Measurements from ENCODE around the gene MRPS9.
A peak's percentile ranks its signal among the peaks of the same experiment; 100 is the strongest.

The MRPS9 gene

DNA sequence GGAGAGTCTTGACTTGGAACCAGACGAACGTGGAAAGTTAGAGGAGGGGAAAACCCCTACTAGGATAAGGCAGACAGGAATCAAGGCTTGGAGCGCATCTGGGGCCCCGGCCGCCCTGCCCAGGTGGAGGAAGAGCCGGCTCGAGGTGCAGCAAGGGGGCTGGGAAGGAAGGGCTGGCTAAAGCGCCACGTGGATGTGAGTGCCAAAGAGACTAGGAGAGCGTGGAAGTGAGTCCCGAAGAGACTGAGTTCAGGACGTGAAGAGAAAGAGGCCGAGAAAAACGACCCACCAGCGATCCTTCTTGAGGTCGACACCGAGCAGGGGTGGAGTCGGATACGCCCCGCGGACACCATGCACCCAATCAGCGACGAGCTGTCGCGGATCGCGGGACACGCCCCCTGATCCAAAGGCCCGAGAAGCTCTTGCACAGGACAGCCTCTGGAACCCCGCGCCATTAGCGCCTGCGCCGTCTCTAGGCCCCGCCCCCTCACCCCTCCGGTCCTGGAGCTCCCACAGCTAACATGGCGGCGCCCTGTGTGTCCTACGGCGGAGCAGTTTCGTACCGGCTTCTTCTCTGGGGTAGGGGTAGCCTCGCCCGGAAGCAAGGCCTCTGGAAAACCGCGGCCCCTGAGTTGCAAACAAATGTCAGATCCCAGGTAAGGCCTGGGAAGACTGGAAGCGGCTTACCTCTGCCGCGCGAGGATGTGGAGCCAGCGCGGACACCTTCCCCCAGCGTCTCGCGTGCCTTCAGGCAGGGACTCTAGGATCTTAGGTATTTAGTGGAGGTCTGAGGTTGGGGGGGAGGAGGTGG is at the start of gene MRPS9:
MRPS9 (plus strand) TSS at position 498 of the 811 bp plus-strand sequence; CDS start at position 522, 24 bp downstream.
- DNase-seq (ENCODE audit: low read depth in 2 of 3, low spot score in 2 of 3): peak; percentile 68 to 94 (median 86)

GRCh38 chr2:105005181-105005951 is 32.5 kb upstream of the MRPS9 start:
- no peak for DNase-seq (ENCODE audit: low read depth in 2 of 3, low spot score in 2 of 3)

DNA sequence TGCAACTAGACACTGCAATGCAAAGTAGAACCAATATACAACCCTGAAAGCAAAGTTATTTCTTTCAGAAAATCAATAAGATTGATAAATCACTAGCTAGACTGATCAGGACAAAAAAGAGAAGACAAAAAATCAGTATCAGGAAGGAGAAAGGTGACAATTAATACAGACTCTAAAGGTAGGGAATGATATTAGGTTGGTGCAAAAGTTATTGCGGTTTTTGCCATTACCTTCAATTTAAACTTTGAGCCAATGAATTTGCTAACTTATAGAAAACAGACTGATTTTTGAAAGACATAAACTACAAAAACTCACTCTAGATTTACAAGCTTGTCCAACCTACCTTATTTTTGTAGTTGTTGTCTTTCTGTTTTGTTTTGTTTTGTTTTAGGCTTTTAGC is 30.5 kb upstream of the MRPS9 start:
- no peak for DNase-seq (ENCODE audit: low read depth in 2 of 3, low spot score in 2 of 3)

DNA sequence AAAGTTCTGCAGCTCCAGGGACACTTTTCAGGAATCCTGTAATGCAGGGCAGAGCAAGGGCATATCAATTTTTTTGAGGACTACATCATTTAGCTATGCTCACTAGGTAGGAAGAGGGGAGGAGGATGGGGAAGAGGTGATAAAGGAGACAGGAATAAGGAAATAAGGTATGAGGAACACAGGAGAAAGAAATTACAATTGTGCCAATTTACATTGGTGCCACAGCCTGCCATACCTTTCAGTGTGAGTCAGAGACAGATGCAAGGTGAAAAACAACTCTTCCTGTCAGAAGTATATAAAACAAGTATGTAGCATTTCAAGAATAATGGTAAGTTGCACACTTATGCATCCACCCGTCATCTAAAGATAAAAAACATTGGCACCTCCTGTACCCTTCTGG is 5.4 kb upstream of the MRPS9 start:
- no peak for DNase-seq (ENCODE audit: low read depth in 2 of 3, low spot score in 2 of 3)

- no peak for DNase-seq (ENCODE audit: low read depth in 2 of 3, low spot score in 2 of 3)
Observed at GRCh38 chr2:105034170-105034569, 3.7 kb upstream of the MRPS9 start.

GRCh38 chr2:105038383-105039061 is 653 bp downstream of the MRPS9 start:
- DNase-seq (ENCODE audit: low read depth in 2 of 3, low spot score in 2 of 3): no peak

- DNase-seq (ENCODE audit: low read depth in 2 of 3, low spot score in 2 of 3): no peak
Observed at GRCh38 chr2:105039559-105039958, 1.7 kb downstream of the MRPS9 start.

GRCh38 chr2:105042189-105042588 is 4.3 kb downstream of the MRPS9 start:
- no peak for DNase-seq (ENCODE audit: low read depth in 2 of 3, low spot score in 2 of 3)

GRCh38 chr2:105052773-105053172 is 14.9 kb downstream of the MRPS9 start:
- DNase-seq (ENCODE audit: low read depth in 2 of 3, low spot score in 2 of 3): no peak

GRCh38 chr2:105055613-105056012 is 17.7 kb downstream of the MRPS9 start:
- no peak for DNase-seq (ENCODE audit: low read depth in 2 of 3, low spot score in 2 of 3)

GRCh38 chr2:105056245-105056644 is 18.4 kb downstream of the MRPS9 start:
- DNase-seq (ENCODE audit: low read depth in 2 of 3, low spot score in 2 of 3): no peak

DNA sequence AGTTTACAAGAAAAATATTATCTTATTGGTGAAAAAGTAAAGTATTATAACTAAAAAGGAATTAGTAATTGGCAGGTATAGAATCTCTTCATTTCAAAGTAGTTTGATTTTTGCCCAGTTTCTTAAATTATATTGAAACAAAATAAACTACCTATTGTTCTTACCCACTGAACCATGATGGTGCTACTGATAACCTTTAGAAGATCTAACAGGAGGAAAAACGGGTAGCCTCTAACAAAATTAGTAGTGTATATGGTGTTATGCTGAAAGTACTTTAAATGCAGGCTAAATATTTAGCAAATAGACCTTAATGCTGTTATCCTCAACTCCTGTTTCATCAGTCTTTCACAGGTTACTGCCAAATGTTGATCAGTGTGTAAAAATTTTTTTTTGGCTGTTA is 19.1 kb downstream of the MRPS9 start:
- no peak for DNase-seq (ENCODE audit: low read depth in 2 of 3, low spot score in 2 of 3)

DNA sequence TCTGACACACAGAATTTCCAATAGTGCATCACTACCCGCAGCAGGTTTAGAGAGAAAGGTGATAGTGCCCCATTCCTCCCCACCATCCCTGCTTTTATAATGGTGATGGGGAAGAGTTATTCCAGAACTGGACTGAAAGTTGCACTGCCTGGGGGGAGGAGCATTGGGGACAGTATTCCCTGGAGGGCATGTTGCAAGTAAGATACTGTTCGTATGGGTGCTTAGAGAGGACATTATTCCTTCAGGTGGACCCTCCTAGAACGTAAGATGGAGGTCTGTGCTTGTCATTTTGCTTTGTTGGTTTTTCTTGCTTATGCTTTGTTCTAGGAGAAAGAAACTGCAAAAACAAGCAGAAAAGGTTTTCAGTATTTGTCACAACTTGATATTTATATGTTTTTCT is 23.7 kb downstream of the MRPS9 start:
- no peak for DNase-seq (ENCODE audit: low read depth in 2 of 3, low spot score in 2 of 3)

DNA sequence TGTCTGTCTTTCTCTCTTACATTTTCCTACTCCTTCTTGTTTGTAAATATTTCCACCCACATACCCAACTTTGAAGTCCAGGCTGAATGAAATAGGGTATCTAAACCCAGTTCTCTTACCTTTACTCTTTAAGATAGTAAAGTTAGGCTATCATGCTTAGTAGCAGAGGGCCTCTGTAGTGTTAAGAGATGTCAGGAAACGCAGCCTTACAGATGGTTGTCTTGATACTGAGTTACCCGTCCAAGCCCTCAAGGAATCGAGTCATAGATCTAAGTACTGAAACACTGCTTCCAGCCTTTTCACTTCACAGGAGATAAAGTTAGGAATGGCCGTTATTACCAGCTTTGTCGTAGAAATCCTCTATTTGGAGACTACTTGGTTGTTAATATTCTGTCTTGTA is 24.3 kb downstream of the MRPS9 start:
- no peak for DNase-seq (ENCODE audit: low read depth in 2 of 3, low spot score in 2 of 3)

DNA sequence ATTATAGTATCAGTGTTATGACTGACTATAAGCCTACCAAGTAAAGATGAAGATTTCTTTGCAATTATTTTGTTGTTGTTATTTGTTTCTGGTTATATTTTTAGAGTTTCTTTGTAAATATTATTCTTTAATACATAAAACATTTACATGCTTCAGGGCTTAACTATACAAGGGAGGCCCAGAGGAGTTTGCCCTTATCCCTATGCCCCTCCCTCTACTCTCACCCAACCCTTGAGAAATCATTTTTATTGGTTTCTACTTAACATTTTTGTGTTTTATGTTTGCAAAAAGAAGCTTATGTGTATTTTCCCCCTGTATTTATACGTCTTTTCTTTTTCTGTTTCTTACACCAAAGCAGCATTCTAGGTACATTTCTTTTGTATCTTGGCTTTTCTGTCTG is 30.5 kb downstream of the MRPS9 start:
- DNase-seq (ENCODE audit: low read depth in 2 of 3, low spot score in 2 of 3): no peak

DNA sequence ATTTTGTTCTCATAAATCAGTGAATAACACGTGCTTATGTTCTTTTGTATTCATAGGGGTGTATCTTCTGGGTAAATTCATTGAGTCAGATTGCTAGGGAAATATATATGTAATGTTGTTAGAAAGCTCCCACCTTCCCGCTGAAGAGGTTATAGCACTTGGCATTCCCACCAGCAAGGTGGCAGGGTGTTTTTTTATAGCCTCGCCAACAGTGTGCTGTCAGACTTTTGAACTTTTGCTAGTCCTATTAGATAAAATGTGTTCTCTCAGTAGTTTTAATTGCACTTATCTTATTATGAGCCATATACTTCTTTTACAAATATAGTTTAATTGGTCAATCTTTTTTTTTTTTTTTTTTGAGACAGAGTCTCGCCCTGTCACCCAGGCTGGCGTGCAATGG is 31.0 kb downstream of the MRPS9 start:
- no peak for DNase-seq (ENCODE audit: low read depth in 2 of 3, low spot score in 2 of 3)

- DNase-seq (ENCODE audit: low read depth in 2 of 3, low spot score in 2 of 3): no peak
Observed at GRCh38 chr2:105070010-105070865, 32.4 kb downstream of the MRPS9 start.

- no peak for DNase-seq (ENCODE audit: low read depth in 2 of 3, low spot score in 2 of 3)
Observed at GRCh38 chr2:105071379-105071778, 33.5 kb downstream of the MRPS9 start.

- peak in 1 of 3 experiments; percentile 10 for DNase-seq (ENCODE audit: low read depth in 2 of 3, low spot score in 2 of 3)
Observed at GRCh38 chr2:105072039-105072438, 34.2 kb downstream of the MRPS9 start.

DNA sequence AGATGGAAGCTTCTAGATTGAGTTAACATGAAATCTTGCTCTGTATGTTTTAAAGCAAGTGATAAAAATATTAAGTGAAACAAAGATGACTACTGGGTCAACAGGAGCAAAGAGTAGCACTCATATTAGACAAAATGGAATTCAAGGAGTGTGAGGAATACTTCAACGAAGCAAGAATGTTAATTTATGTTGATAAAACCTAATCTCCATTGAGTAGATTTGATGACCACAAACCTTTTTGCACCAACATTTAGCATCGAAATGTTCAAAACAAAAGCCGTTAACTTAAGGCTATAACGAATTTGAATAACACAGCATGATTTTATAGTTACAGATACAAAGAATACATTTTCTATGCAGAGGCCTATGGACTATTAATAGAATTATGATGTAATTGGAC is 35.7 kb downstream of the MRPS9 start:
- no peak for DNase-seq (ENCODE audit: low read depth in 2 of 3, low spot score in 2 of 3)

GRCh38 chr2:105076121-105076520 is 38.3 kb downstream of the MRPS9 start:
- DNase-seq (ENCODE audit: low read depth in 2 of 3, low spot score in 2 of 3): no peak
